A549 (cell line): Measurements from ENCODE around the gene TEX29.

Experiments used
- ATOH8 ChIP-seq: fragments of 250-450 bp; sonication (Bioruptor Pico); IDR thresholded peaks from 2 replicates; pipeline ENCODE4 v1.5.0; 2020; ENCODE audit warnings: low read depth, mild to moderate bottlenecking, moderate library complexity
- JUN ChIP-seq, 2 experiments: fragments of >200 bp; sonication (Bioruptor Twin); formaldehyde crosslinking; IDR thresholded peaks; 2 replicates in 1 of 2; 3 replicates in 1 of 2; pipeline ENCODE4 v1.6.1; 2016 to 2017
- TF ChIP-seq, protein P1 (sequence below): IDR thresholded peaks from 2 replicates; pipeline ENCODE4 v1.6.1; 2012
- TF ChIP-seq, protein P2 (sequence below): fragments of >200 bp; sonication (Bioruptor Twin); formaldehyde crosslinking; IDR thresholded peaks from 3 replicates; pipeline ENCODE4 v1.5.1; 2016

DNA sequence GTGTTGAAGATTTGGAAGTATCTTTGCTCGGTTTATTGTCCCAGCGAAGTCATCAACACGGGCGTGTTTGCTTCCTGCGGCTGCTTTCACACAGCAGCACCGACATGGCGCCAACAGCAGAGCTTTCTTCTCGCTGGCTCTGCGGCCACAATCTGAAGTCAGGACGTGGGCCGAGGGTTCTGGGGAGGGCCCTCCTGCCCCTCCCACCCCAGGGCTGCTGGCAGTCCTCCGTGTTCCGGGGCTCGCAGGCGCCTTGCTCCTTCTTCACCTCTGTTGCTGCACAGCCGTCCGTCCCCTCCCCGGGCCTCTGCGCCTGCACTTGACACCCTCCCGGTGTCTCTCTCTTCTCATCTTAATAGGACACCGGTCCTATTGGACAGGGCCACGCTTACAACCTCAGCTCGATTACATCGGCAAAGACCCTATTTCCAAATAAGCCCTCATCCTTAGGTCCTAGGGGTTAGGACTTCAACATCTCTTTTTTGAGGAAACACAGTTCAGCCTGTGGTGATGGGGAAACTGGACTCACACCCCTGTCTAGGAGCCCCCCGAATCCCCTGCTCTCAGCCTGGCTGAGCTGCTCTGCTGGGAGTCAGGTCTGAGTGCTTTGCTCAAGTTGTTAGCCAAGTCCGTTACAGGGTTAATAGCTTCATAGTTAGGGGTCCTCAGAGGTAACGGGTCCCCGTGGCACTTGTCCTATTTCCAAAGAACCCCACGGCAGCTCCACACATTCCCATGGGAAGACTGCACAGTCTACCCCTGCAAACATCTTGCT is 2.7 kb upstream of the TEX29 start:
- TF ChIP-seq, protein P1, sequence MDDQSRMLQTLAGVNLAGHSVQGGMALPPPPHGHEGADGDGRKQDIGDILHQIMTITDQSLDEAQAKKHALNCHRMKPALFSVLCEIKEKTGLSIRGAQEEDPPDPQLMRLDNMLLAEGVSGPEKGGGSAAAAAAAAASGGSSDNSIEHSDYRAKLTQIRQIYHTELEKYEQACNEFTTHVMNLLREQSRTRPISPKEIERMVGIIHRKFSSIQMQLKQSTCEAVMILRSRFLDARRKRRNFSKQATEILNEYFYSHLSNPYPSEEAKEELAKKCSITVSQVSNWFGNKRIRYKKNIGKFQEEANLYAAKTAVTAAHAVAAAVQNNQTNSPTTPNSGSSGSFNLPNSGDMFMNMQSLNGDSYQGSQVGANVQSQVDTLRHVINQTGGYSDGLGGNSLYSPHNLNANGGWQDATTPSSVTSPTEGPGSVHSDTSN: no peak
- TF ChIP-seq ATOH8: no peak
- TF ChIP-seq, protein P2, sequence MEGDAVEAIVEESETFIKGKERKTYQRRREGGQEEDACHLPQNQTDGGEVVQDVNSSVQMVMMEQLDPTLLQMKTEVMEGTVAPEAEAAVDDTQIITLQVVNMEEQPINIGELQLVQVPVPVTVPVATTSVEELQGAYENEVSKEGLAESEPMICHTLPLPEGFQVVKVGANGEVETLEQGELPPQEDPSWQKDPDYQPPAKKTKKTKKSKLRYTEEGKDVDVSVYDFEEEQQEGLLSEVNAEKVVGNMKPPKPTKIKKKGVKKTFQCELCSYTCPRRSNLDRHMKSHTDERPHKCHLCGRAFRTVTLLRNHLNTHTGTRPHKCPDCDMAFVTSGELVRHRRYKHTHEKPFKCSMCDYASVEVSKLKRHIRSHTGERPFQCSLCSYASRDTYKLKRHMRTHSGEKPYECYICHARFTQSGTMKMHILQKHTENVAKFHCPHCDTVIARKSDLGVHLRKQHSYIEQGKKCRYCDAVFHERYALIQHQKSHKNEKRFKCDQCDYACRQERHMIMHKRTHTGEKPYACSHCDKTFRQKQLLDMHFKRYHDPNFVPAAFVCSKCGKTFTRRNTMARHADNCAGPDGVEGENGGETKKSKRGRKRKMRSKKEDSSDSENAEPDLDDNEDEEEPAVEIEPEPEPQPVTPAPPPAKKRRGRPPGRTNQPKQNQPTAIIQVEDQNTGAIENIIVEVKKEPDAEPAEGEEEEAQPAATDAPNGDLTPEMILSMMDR: no peak
- TF ChIP-seq JUN (IDR thresholded peaks at IDR 0.05): no peak
